Central memory CD8-positive, alpha-beta T cell (primary cell): ENCODE data around the gene UBE2U.
A peak's percentile ranks its signal among the peaks of the same experiment; 100 is the strongest.
"Not testable (repeated sequence)": the region's sequence is repeated elsewhere in the genome, so short reads cannot be mapped to it uniquely, and the experiment has no call there.

Experiments used
- ATAC-seq: fragments of 150-1000 bp; cut with Tn5 transposase; replicated peaks from 2 replicates; pipeline ENCODE4 v1.10.0; 2022; ENCODE audit warnings: mild to moderate bottlenecking, moderate FRiP score, moderate number of reproducible peaks; ENCODE audit not compliant: poor library complexity, severe bottlenecking; ENCODE audit errors: extremely low read depth
- DNase-seq, 2 donors: peaks; one replicate each; pipeline ENCODE4 v3.0.0; 2021; ENCODE audit warnings: low spot score in 2 of 2
- H3K27ac Mint-ChIP-seq: one replicate; pipeline ENCODE4 v1.8.0; 2022; ENCODE audit warnings: low read depth, mild to moderate bottlenecking, moderate library complexity, mixed read lengths
- H3K27me3 Mint-ChIP-seq: one replicate; pipeline ENCODE4 v1.8.0; 2022; ENCODE audit warnings: mixed read lengths
- H3K36me3 Mint-ChIP-seq: one replicate; pipeline ENCODE4 v1.8.0; 2022; ENCODE audit warnings: mild to moderate bottlenecking, moderate library complexity, mixed read lengths; ENCODE audit not compliant: insufficient read depth
- H3K4me1 Mint-ChIP-seq: one replicate; pipeline ENCODE4 v1.8.0; 2022; ENCODE audit warnings: mixed read lengths
- H3K4me3 Mint-ChIP-seq: one replicate; pipeline ENCODE4 v1.8.0; 2022; ENCODE audit warnings: mild to moderate bottlenecking, moderate library complexity, mixed read lengths
- H3K9me3 Mint-ChIP-seq: one replicate; pipeline ENCODE4 v1.8.0; 2022; ENCODE audit warnings: mixed read lengths

Gene UBE2U

GRCh38 chr1:64231153-64231552 lies 27.7 kb downstream of the UBE2U start:
- H3K9me3 Mint-ChIP-seq = no peaks in the 10 kb centered on the region
- ATAC-seq = no peak
- H3K36me3 Mint-ChIP-seq = no peaks in the 10 kb centered on the region
- peaks cover 15% of the 10 kb centered on the region for H3K27me3 Mint-ChIP-seq
- H3K4me1 Mint-ChIP-seq = no peaks in the 10 kb centered on the region
- H3K27ac Mint-ChIP-seq = no peak overlapping the region
- DNase-seq = no peak
- no peak overlapping the region for H3K4me3 Mint-ChIP-seq

- no peaks in the 10 kb centered on the region for H3K9me3 Mint-ChIP-seq
- H3K4me3 Mint-ChIP-seq = no peak overlapping the region
- no peak overlapping the region for H3K27ac Mint-ChIP-seq
- H3K36me3 Mint-ChIP-seq = no peaks in the 10 kb centered on the region
- no peaks in the 10 kb centered on the region for H3K4me1 Mint-ChIP-seq
- ATAC-seq (no peak), DNase-seq (no peak)
- peaks cover 15% of the 10 kb centered on the region for H3K27me3 Mint-ChIP-seq
Measured at GRCh38 chr1:64231654-64232053, 28.2 kb downstream of the UBE2U start.

GRCh38 chr1:64234714-64235113 lies 31.3 kb downstream of the UBE2U start:
- H3K36me3 Mint-ChIP-seq = no peaks in the 10 kb centered on the region
- H3K27me3 Mint-ChIP-seq = peaks cover 13% of the 10 kb centered on the region
- no peaks in the 10 kb centered on the region for H3K4me1 Mint-ChIP-seq
- H3K4me3 Mint-ChIP-seq = no peak overlapping the region
- H3K9me3 Mint-ChIP-seq = no peaks in the 10 kb centered on the region
- no peak for ATAC-seq
- no peak overlapping the region for H3K27ac Mint-ChIP-seq
- DNase-seq = no peak

GRCh38 chr1:64235181-64235580 lies 31.8 kb downstream of the UBE2U start:
- H3K27ac Mint-ChIP-seq = no peak overlapping the region
- no peak for ATAC-seq

GRCh38 chr1:64235910-64236309 lies 32.5 kb downstream of the UBE2U start:
- ATAC-seq (no peak), DNase-seq (no peak)
- no peak overlapping the region for H3K4me3 Mint-ChIP-seq
- no peaks in the 10 kb centered on the region for H3K9me3 Mint-ChIP-seq
- peaks cover under 1% of the 10 kb centered on the region for H3K27me3 Mint-ChIP-seq
- no peaks in the 10 kb centered on the region for H3K4me1 Mint-ChIP-seq
- no peak overlapping the region for H3K27ac Mint-ChIP-seq
- H3K36me3 Mint-ChIP-seq = no peaks in the 10 kb centered on the region

More at GRCh38 chr1:64235181-64235580, 31.8 kb downstream of the UBE2U start:
- H3K36me3 Mint-ChIP-seq = no peaks in the 10 kb centered on the region
- no peak for DNase-seq
- H3K27me3 Mint-ChIP-seq = peaks cover 8% of the 10 kb centered on the region
- no peak overlapping the region for H3K4me3 Mint-ChIP-seq
- no peaks in the 10 kb centered on the region for H3K4me1 Mint-ChIP-seq
- H3K9me3 Mint-ChIP-seq = no peaks in the 10 kb centered on the region

GRCh38 chr1:64236541-64236954 lies 33.1 kb downstream of the UBE2U start:
- no peaks in the 10 kb centered on the region for H3K27me3 Mint-ChIP-seq
- no peak for ATAC-seq
- H3K27ac Mint-ChIP-seq = no peak overlapping the region
- no peak for DNase-seq
- no peaks in the 10 kb centered on the region for H3K4me1 Mint-ChIP-seq
- H3K36me3 Mint-ChIP-seq = no peaks in the 10 kb centered on the region
- H3K4me3 Mint-ChIP-seq = no peak overlapping the region
- H3K9me3 Mint-ChIP-seq = no peaks in the 10 kb centered on the region

GRCh38 chr1:64239519-64239918 lies 36.1 kb downstream of the UBE2U start:
- not testable (repeated sequence) for DNase-seq, ATAC-seq, H3K27ac Mint-ChIP-seq, H3K4me1 Mint-ChIP-seq, H3K36me3 Mint-ChIP-seq, H3K27me3 Mint-ChIP-seq, H3K4me3 Mint-ChIP-seq, H3K9me3 Mint-ChIP-seq

- ATAC-seq (no peak), DNase-seq (no peak)
- no peaks in the 10 kb centered on the region for H3K36me3 Mint-ChIP-seq
- H3K4me1 Mint-ChIP-seq = peaks cover 6% of the 10 kb centered on the region
- no peak overlapping the region for H3K4me3 Mint-ChIP-seq
- H3K27me3 Mint-ChIP-seq = no peaks in the 10 kb centered on the region
- H3K27ac Mint-ChIP-seq = no peak overlapping the region
- no peaks in the 10 kb centered on the region for H3K9me3 Mint-ChIP-seq
Measured at GRCh38 chr1:64240206-64240605, 36.8 kb downstream of the UBE2U start.

- H3K36me3 Mint-ChIP-seq = no peaks in the 10 kb centered on the region
- H3K27me3 Mint-ChIP-seq = no peaks in the 10 kb centered on the region
- H3K4me3 Mint-ChIP-seq = no peak overlapping the region
- DNase-seq (no peak), ATAC-seq (no peak)
- peaks cover 11% of the 10 kb centered on the region for H3K4me1 Mint-ChIP-seq
- no peak overlapping the region for H3K27ac Mint-ChIP-seq
- no peaks in the 10 kb centered on the region for H3K9me3 Mint-ChIP-seq
Measured at GRCh38 chr1:64241069-64241468, 37.6 kb downstream of the UBE2U start.

- H3K4me1 Mint-ChIP-seq = peaks cover 11% of the 10 kb centered on the region
- H3K9me3 Mint-ChIP-seq = no peaks in the 10 kb centered on the region
- no peaks in the 10 kb centered on the region for H3K36me3 Mint-ChIP-seq
- ATAC-seq (no peak), DNase-seq (no peak)
- no peak overlapping the region for H3K27ac Mint-ChIP-seq
- peak overlapping the region; percentile 5 for H3K4me3 Mint-ChIP-seq
- H3K27me3 Mint-ChIP-seq = peaks cover 15% of the 10 kb centered on the region
Measured at GRCh38 chr1:64242895-64243756, 39.7 kb downstream of the UBE2U start.

- Mint-ChIP-seq H3K36me3 (no peaks in the 10 kb centered on the region), H3K9me3 (no peaks in the 10 kb centered on the region), H3K4me3 (peak overlapping the region; percentile 5), H3K27me3 (peaks cover 20% of the 10 kb centered on the region), H3K4me1 (peaks cover 11% of the 10 kb centered on the region), H3K27ac (no peak overlapping the region)
- ATAC-seq (no peak), DNase-seq (no peak)
Measured at GRCh38 chr1:64243757-64244080, 40.3 kb downstream of the UBE2U start.

GRCh38 chr1:64245495-64245894 lies 42.1 kb downstream of the UBE2U start:
- ATAC-seq (no peak), DNase-seq (no peak)
- Mint-ChIP-seq H3K27me3 (peaks cover 34% of the 10 kb centered on the region), H3K36me3 (no peaks in the 10 kb centered on the region), H3K4me1 (peaks cover 11% of the 10 kb centered on the region), H3K4me3 (no peak overlapping the region), H3K27ac (no peak overlapping the region), H3K9me3 (no peaks in the 10 kb centered on the region)

GRCh38 chr1:64246294-64246917 lies 43.0 kb downstream of the UBE2U start:
- DNase-seq (no peak), ATAC-seq (no peak)
- Mint-ChIP-seq H3K36me3 (no peaks in the 10 kb centered on the region), H3K4me1 (peaks cover 11% of the 10 kb centered on the region), H3K9me3 (no peaks in the 10 kb centered on the region), H3K27me3 (peaks cover 34% of the 10 kb centered on the region), H3K27ac (no peak overlapping the region), H3K4me3 (no peak overlapping the region)
